Measurements from ENCODE around the gene TMEM35A.

DNA sequence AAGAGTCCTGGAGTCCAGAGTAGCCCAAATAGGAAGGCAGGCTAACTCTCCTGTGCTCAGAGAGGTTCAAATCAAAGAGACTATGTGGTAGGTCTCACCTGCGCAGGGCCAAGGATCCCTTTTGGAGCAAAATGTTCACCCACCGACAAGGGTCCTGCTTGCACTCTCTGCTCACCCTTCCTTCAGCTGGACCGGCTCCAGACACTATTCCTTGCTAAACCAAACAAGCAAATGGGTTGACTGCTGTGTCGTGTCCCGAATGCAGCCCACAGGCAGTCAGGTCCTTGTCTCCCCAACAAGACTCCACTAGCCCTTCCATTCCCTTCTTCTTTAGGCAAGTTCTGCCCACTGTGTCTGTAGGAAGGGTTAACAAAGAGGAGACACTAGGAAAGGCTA is 27.5 kb upstream of the TMEM35A start:
- TF ChIP-seq, protein P1, sequence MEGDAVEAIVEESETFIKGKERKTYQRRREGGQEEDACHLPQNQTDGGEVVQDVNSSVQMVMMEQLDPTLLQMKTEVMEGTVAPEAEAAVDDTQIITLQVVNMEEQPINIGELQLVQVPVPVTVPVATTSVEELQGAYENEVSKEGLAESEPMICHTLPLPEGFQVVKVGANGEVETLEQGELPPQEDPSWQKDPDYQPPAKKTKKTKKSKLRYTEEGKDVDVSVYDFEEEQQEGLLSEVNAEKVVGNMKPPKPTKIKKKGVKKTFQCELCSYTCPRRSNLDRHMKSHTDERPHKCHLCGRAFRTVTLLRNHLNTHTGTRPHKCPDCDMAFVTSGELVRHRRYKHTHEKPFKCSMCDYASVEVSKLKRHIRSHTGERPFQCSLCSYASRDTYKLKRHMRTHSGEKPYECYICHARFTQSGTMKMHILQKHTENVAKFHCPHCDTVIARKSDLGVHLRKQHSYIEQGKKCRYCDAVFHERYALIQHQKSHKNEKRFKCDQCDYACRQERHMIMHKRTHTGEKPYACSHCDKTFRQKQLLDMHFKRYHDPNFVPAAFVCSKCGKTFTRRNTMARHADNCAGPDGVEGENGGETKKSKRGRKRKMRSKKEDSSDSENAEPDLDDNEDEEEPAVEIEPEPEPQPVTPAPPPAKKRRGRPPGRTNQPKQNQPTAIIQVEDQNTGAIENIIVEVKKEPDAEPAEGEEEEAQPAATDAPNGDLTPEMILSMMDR (IDR thresholded peaks at IDR 0.05), result no peak
- TF ChIP-seq POLR2A (IDR thresholded peaks at IDR 0.05), result no peak
